ENCODE measurements around the gene BMP5. TPM values are rescaled to one million over a fixed set of nuclear protein-coding genes. Genes with fewer than 3 reads are reported as not detected.
A peak's percentile ranks its signal among the peaks of the same experiment; 100 is the strongest.

BMP5 gene
- total RNA-seq, 1 experiment from 2014 or later = 17.7 TPM

- POLR2A ChIA-PET = no interaction called here
- H3K9me3 ChIP-seq (ENCODE audit: control insufficient read depth, insufficient read depth, low read depth, low read length) = no peaks in the 10 kb centered on the region
- CTCF ChIA-PET = interaction anchor here (0.6 kb wide), 1 partner anchor 25 kb away, joined by 6 read pairs; no protein-coding TSS in a partner anchor
These were observed 5.1 kb downstream of the BMP5 start for GRCh38 chr6:55870181-55870813.

DNA sequence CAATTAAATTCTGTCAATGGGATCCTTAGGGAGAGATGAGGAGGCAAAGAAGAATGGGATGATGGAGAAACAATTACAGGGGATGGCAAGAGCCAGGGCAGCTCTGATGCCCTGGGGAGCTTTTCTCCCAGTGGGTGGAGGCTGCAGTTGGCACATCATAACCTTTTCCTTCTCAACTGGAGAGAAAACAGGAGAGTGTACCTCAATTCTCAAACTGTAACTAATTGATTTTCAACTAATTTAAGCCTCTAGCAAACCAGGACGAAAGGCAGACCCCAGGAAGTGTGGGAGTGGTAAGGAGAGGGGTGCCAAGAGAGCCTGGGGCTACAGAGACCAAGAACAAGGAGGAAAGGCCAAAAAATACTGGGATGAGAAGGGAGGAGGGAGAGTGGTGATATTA lies 5.7 kb downstream of the BMP5 start:
- TF ChIP-seq POLR2AphosphoS5 (IDR thresholded peaks at IDR 0.05; ENCODE audit: low read depth, low read length) (no peak), SIN3A (IDR thresholded peaks at IDR 0.05; ENCODE audit: borderline replicate concordance, insufficient read depth, low read depth, low read length) (no peak), TCF7L2 (IDR thresholded peaks at IDR 0.05; ENCODE audit: low read depth, low read length) (no peak)
- TF ChIP-seq, protein P1, sequence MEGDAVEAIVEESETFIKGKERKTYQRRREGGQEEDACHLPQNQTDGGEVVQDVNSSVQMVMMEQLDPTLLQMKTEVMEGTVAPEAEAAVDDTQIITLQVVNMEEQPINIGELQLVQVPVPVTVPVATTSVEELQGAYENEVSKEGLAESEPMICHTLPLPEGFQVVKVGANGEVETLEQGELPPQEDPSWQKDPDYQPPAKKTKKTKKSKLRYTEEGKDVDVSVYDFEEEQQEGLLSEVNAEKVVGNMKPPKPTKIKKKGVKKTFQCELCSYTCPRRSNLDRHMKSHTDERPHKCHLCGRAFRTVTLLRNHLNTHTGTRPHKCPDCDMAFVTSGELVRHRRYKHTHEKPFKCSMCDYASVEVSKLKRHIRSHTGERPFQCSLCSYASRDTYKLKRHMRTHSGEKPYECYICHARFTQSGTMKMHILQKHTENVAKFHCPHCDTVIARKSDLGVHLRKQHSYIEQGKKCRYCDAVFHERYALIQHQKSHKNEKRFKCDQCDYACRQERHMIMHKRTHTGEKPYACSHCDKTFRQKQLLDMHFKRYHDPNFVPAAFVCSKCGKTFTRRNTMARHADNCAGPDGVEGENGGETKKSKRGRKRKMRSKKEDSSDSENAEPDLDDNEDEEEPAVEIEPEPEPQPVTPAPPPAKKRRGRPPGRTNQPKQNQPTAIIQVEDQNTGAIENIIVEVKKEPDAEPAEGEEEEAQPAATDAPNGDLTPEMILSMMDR (IDR thresholded peaks at IDR 0.05) = no peak
- TF ChIP-seq, protein P2, sequence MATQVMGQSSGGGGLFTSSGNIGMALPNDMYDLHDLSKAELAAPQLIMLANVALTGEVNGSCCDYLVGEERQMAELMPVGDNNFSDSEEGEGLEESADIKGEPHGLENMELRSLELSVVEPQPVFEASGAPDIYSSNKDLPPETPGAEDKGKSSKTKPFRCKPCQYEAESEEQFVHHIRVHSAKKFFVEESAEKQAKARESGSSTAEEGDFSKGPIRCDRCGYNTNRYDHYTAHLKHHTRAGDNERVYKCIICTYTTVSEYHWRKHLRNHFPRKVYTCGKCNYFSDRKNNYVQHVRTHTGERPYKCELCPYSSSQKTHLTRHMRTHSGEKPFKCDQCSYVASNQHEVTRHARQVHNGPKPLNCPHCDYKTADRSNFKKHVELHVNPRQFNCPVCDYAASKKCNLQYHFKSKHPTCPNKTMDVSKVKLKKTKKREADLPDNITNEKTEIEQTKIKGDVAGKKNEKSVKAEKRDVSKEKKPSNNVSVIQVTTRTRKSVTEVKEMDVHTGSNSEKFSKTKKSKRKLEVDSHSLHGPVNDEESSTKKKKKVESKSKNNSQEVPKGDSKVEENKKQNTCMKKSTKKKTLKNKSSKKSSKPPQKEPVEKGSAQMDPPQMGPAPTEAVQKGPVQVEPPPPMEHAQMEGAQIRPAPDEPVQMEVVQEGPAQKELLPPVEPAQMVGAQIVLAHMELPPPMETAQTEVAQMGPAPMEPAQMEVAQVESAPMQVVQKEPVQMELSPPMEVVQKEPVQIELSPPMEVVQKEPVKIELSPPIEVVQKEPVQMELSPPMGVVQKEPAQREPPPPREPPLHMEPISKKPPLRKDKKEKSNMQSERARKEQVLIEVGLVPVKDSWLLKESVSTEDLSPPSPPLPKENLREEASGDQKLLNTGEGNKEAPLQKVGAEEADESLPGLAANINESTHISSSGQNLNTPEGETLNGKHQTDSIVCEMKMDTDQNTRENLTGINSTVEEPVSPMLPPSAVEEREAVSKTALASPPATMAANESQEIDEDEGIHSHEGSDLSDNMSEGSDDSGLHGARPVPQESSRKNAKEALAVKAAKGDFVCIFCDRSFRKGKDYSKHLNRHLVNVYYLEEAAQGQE (IDR thresholded peaks at IDR 0.05; ENCODE audit: insufficient read depth in 1 of 2, low read depth in 2 of 2, low read length in 1 of 2) = no peak
- Histone ChIP-seq H3K4me3 (ENCODE audit: low read depth in 2 of 2, low read length in 2 of 2) (peak overlapping the region; percentile 40 to 51), H3K4me1 (ENCODE audit: control insufficient read depth, insufficient read depth, low read length) (peaks cover 50% of the 10 kb centered on the region), H3K27me3 (ENCODE audit: control insufficient read depth, insufficient read depth, low read length) (no peaks in the 10 kb centered on the region), H3K27ac (ENCODE audit: low read length) (peak overlapping the region; percentile 99), H3K9me3 (ENCODE audit: control insufficient read depth, insufficient read depth, low read depth, low read length) (no peaks in the 10 kb centered on the region), H3K36me3 (ENCODE audit: control insufficient read depth, insufficient read depth, low read length) (no peaks in the 10 kb centered on the region)
- ChIA-PET POLR2A (no interaction called here), CTCF (interaction anchor here (0.6 kb wide), 1 partner anchor 26 kb away, joined by 6 read pairs; no protein-coding TSS in a partner anchor)
- peak; percentile 48 for ATAC-seq
- intact Hi-C loops (cut with micrococcal nuclease; ENCODE audit: unreplicated experiment) (loop anchor here (5.0 kb wide), 1 partner anchor 42 kb away; no protein-coding TSS in a partner anchor), in situ Hi-C loops (cut with HindIII; ENCODE audit: low pct_unique_long_range_greater_than_20kb, low sequenced_read_pairs) (no loop called here)
- BruUV-seq (replicated peaks) = no TSS peak
- no peak for DNase-seq (ENCODE audit: low read depth, low spot score)

More at GRCh38 chr6:55870181-55870813, 5.1 kb downstream of the BMP5 start:
- Histone ChIP-seq H3K4me3 (ENCODE audit: low read depth in 2 of 2, low read length in 2 of 2) (peak overlapping the region; percentile 40 to 51), H3K36me3 (ENCODE audit: control insufficient read depth, insufficient read depth, low read length) (no peaks in the 10 kb centered on the region), H3K27ac (ENCODE audit: low read length) (peak overlapping the region; percentile 99), H3K4me1 (ENCODE audit: control insufficient read depth, insufficient read depth, low read length) (peaks cover 48% of the 10 kb centered on the region), H3K27me3 (ENCODE audit: control insufficient read depth, insufficient read depth, low read length) (no peaks in the 10 kb centered on the region)
- intact Hi-C loops (cut with micrococcal nuclease; ENCODE audit: unreplicated experiment) = no loop called here
- TF ChIP-seq, protein P2 (IDR thresholded peaks at IDR 0.05; ENCODE audit: insufficient read depth in 1 of 2, low read depth in 2 of 2, low read length in 1 of 2) = no peak
- 0 out of 2 replicates have a peak, but pooled peaks have one; percentile 43 for TF ChIP-seq POLR2AphosphoS5 (IDR thresholded peaks at IDR 0.05; ENCODE audit: low read depth, low read length)
- in situ Hi-C loops (cut with HindIII; ENCODE audit: low pct_unique_long_range_greater_than_20kb, low sequenced_read_pairs) = no loop called here
- ATAC-seq = no peak
- no TSS peak for BruUV-seq (replicated peaks)
- DNase-seq (ENCODE audit: low read depth, low spot score) = no peak
